GM20431 (cell line): Measurements from ENCODE around the gene SOWAHA.

Experiments
- in situ Hi-C: fragments of 300-500 bp; cut with MseI, MboI; formaldehyde crosslinking; loops from one replicate; pipeline ENCODE4 v1.15.0; 2020; ENCODE audit warnings: low sequenced_read_pairs; ENCODE audit not compliant: unreplicated experiment

SOWAHA gene

GRCh38 chr5:132824426-132824825 lies 11.3 kb downstream of the SOWAHA start:
- in situ Hi-C loops = no loop called here

GRCh38 chr5:132825033-132825833 lies 12.1 kb downstream of the SOWAHA start:
- in situ Hi-C loops = loop anchor here (25.0 kb wide), 1 partner anchor 438 kb away; no protein-coding TSS in a partner anchor

- in situ Hi-C loops = loop anchor here (25.0 kb wide), 1 partner anchor 439 kb away; no protein-coding TSS in a partner anchor
These were observed 12.8 kb downstream of the SOWAHA start for GRCh38 chr5:132825834-132826391.

- in situ Hi-C loops = loop anchor here (25.0 kb wide), 1 partner anchor 439 kb away; no protein-coding TSS in a partner anchor
These were observed 13.5 kb downstream of the SOWAHA start for GRCh38 chr5:132826424-132827082.

- in situ Hi-C loops = loop anchor here (25.0 kb wide), 1 partner anchor 441 kb away; no protein-coding TSS in a partner anchor
These were observed 15.0 kb downstream of the SOWAHA start for GRCh38 chr5:132827943-132828673.

GRCh38 chr5:132828846-132829494 lies 15.9 kb downstream of the SOWAHA start:
- in situ Hi-C loops = loop anchor here (25.0 kb wide), 1 partner anchor 442 kb away; no protein-coding TSS in a partner anchor

- in situ Hi-C loops = loop anchor here (25.0 kb wide), 1 partner anchor 443 kb away; no protein-coding TSS in a partner anchor
These were observed 16.8 kb downstream of the SOWAHA start for GRCh38 chr5:132829742-132830435.

- in situ Hi-C loops = loop anchor here (25.0 kb wide), 1 partner anchor 443 kb away; no protein-coding TSS in a partner anchor
These were observed 17.5 kb downstream of the SOWAHA start, which contains the start of gene SHROOM1 for GRCh38 chr5:132830436-132831094. Gene SHROOM1, minus strand, starts transcription at chr5:132830647. Its CDS starts 4,507 bp downstream, at chr5:132826140.

GRCh38 chr5:132831095-132831860 lies 18.2 kb downstream of the SOWAHA start:
- in situ Hi-C loops = loop anchor here (25.0 kb wide), 1 partner anchor 444 kb away; no protein-coding TSS in a partner anchor

GRCh38 chr5:132832612-132833011 lies 19.5 kb downstream of the SOWAHA start:
- in situ Hi-C loops = loop anchor here (25.0 kb wide), 1 partner anchor 445 kb away; no protein-coding TSS in a partner anchor

- in situ Hi-C loops = loop anchor here (25.0 kb wide), 1 partner anchor 447 kb away; no protein-coding TSS in a partner anchor
These were observed 21.0 kb downstream of the SOWAHA start for GRCh38 chr5:132834057-132834456.

GRCh38 chr5:132836852-132837251 lies 23.8 kb downstream of the SOWAHA start:
- in situ Hi-C loops = loop anchor here (25.0 kb wide), 1 partner anchor 450 kb away; no protein-coding TSS in a partner anchor

- in situ Hi-C loops = loop anchor here (25.0 kb wide), 1 partner anchor 451 kb away; no protein-coding TSS in a partner anchor
These were observed 24.8 kb downstream of the SOWAHA start for GRCh38 chr5:132837868-132838267.

- in situ Hi-C loops = loop anchor here (25.0 kb wide), 1 partner anchor 451 kb away; no protein-coding TSS in a partner anchor
These were observed 25.6 kb downstream of the SOWAHA start for GRCh38 chr5:132838516-132839282.

GRCh38 chr5:132839426-132840301 lies 26.6 kb downstream of the SOWAHA start:
- in situ Hi-C loops = loop anchor here (25.0 kb wide), 1 partner anchor 452 kb away; no protein-coding TSS in a partner anchor
